Measurements from ENCODE around the gene GP1BB. TPM values are rescaled to one million over a fixed set of nuclear protein-coding genes. Genes with fewer than 3 reads are reported as not detected.

Gene GP1BB
- total and polyA plus RNA-seq, 2 of the 4 experiments (the other 2 are of a cell fraction) = 0.18 to 1.5 TPM

DNA sequence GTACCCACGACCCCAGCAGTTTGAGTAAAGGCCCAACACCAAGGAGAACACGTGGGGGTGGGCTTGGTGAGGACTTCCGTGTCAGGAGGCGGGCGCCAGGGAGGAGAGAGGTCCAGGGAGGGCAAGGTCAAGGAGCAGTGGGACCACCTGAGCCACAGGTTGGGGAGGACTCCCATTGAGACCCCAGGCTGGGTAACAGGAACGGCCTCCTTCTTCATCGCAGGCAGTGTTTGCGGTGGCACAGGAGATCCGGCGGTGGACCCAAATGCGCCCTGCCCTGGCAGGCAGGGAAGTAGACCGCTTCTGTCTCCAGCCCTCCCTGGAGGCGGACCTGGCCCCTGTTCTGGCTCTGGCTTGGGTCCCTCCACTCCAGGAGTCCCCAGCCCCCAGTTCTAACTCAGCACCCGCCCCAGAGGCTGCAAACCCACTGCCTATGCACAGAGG lies 31.4 kb downstream of the GP1BB start:
- CTCF ChIA-PET = no interaction called here
- no peak overlapping the region for H2AK9ac ChIP-seq (replicated peaks; ENCODE audit: low read depth, low read length, poor library complexity)
- no peak overlapping the region for H2BK120ac ChIP-seq (ENCODE audit: low read depth, low read length)
- H4K5ac ChIP-seq (ENCODE audit: low read depth, low read length) = no peak overlapping the region
- H3K27ac ChIP-seq (ENCODE audit: insufficient read depth, low read length) = no peak overlapping the region
- 27% methylated on average over 9 of the region's 14 CpGs; no CpG with 5 or more reads in 1 of the 2 experiments for WGBS, 2 experiments (ENCODE audit: extremely low coverage in 2 of 2, insufficient read length in 1 of 2)
- no peak overlapping the region for H2BK15ac ChIP-seq (ENCODE audit: low read depth, low read length)
- no peak overlapping the region for H3K4me3 ChIP-seq (ENCODE audit: insufficient read depth, low read depth, low read length)
- peaks cover 6% of the 10 kb centered on the region; the same call in 1 of the 2 replicates for H4K20me1 ChIP-seq (ENCODE audit: insufficient read depth, low read length)
- TF ChIP-seq, protein P1, sequence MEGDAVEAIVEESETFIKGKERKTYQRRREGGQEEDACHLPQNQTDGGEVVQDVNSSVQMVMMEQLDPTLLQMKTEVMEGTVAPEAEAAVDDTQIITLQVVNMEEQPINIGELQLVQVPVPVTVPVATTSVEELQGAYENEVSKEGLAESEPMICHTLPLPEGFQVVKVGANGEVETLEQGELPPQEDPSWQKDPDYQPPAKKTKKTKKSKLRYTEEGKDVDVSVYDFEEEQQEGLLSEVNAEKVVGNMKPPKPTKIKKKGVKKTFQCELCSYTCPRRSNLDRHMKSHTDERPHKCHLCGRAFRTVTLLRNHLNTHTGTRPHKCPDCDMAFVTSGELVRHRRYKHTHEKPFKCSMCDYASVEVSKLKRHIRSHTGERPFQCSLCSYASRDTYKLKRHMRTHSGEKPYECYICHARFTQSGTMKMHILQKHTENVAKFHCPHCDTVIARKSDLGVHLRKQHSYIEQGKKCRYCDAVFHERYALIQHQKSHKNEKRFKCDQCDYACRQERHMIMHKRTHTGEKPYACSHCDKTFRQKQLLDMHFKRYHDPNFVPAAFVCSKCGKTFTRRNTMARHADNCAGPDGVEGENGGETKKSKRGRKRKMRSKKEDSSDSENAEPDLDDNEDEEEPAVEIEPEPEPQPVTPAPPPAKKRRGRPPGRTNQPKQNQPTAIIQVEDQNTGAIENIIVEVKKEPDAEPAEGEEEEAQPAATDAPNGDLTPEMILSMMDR (conservative IDR thresholded peaks at IDR 0.05; ENCODE audit: low read depth, low read length) = no peak
- no peak for TF ChIP-seq NFE2L2 (IDR thresholded peaks at IDR 0.05; ENCODE audit: low read depth, low read length)
- TF ChIP-seq MAZ (IDR thresholded peaks at IDR 0.05; ENCODE audit: borderline replicate concordance, low read depth, low read length) = no peak
- TF ChIP-seq MAFK (IDR thresholded peaks at IDR 0.05; ENCODE audit: low read depth, low read length) = no peak
- no peak for TF ChIP-seq RCOR1 (IDR thresholded peaks at IDR 0.05; ENCODE audit: insufficient replicate concordance, low read length)
- TF ChIP-seq FOS (IDR thresholded peaks at IDR 0.05; ENCODE audit: low read depth, low read length) = no peak
- TF ChIP-seq, protein P2, sequence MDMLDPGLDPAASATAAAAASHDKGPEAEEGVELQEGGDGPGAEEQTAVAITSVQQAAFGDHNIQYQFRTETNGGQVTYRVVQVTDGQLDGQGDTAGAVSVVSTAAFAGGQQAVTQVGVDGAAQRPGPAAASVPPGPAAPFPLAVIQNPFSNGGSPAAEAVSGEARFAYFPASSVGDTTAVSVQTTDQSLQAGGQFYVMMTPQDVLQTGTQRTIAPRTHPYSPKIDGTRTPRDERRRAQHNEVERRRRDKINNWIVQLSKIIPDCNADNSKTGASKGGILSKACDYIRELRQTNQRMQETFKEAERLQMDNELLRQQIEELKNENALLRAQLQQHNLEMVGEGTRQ (IDR thresholded peaks at IDR 0.05; ENCODE audit: low read depth, low read length) = no peak
- no peak for TF ChIP-seq RAD21 (IDR thresholded peaks at IDR 0.05; ENCODE audit: low read length)
- no peak for TF ChIP-seq BHLHE40 (IDR thresholded peaks at IDR 0.05; ENCODE audit: low read depth, low read length)
- no peak for TF ChIP-seq CEBPB (IDR thresholded peaks at IDR 0.05; ENCODE audit: low read depth, low read length)
- TF ChIP-seq, protein P3, sequence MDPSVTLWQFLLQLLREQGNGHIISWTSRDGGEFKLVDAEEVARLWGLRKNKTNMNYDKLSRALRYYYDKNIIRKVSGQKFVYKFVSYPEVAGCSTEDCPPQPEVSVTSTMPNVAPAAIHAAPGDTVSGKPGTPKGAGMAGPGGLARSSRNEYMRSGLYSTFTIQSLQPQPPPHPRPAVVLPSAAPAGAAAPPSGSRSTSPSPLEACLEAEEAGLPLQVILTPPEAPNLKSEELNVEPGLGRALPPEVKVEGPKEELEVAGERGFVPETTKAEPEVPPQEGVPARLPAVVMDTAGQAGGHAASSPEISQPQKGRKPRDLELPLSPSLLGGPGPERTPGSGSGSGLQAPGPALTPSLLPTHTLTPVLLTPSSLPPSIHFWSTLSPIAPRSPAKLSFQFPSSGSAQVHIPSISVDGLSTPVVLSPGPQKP (IDR thresholded peaks at IDR 0.05; ENCODE audit: borderline replicate concordance, low read depth, low read length) = no peak
- TF ChIP-seq RFX5 (IDR thresholded peaks at IDR 0.05; ENCODE audit: low read depth, low read length) = no peak
- TF ChIP-seq POLR2A (IDR thresholded peaks at IDR 0.05; ENCODE audit: low read depth, low read length) = no peak
- TF ChIP-seq SMC3 (IDR thresholded peaks at IDR 0.05; ENCODE audit: low read depth, low read length) = no peak
- no peak for TF ChIP-seq MXI1 (IDR thresholded peaks at IDR 0.05; ENCODE audit: borderline replicate concordance, low read depth, low read length)
- TF ChIP-seq CHD1 (IDR thresholded peaks at IDR 0.05; ENCODE audit: low read depth, low read length) = no peak
- H4K8ac ChIP-seq (ENCODE audit: low read depth in 2 of 2, low read length in 2 of 2) = no peak overlapping the region
- in situ Hi-C loops (cut with MboI; ENCODE audit: low sequenced_read_pairs) (no loop called here), intact Hi-C loops (cut with micrococcal nuclease) (no loop called here), dilution Hi-C loops (cut with HindIII; ENCODE audit: low sequenced_read_pairs, unreplicated experiment) (no loop called here)
- H3K9me1 ChIP-seq (ENCODE audit: insufficient read depth, low read length) = peaks cover 5% of the 10 kb centered on the region
- no peak overlapping the region for H2BK5ac ChIP-seq (ENCODE audit: low read depth, low read length, poor library complexity, severe bottlenecking)
- peaks cover 10% of the 10 kb centered on the region for H3K4me1 ChIP-seq (ENCODE audit: control insufficient read depth, insufficient read depth, low read length)
- H3K27me3 ChIP-seq (ENCODE audit: control insufficient read depth, insufficient read depth, low read length) = peaks cover 76% of the 10 kb centered on the region
- no peak overlapping the region for H3K9ac ChIP-seq (ENCODE audit: low read depth, low read length)
- BruUV-seq (replicated peaks) = no TSS peak
- H4K91ac ChIP-seq (ENCODE audit: insufficient read depth, low read depth, low read length) = no peak overlapping the region
- H3K4ac ChIP-seq (ENCODE audit: low read depth, low read length) = no peak overlapping the region
- H3K14ac ChIP-seq (replicated peaks; ENCODE audit: low read depth, low read length) = no peak overlapping the region
- H3K4me2 ChIP-seq (ENCODE audit: low read depth, low read length) = no peak overlapping the region
- H3K9me3 ChIP-seq (ENCODE audit: control insufficient read depth, insufficient read depth, low read length) = no peaks in the 10 kb centered on the region
- H3K56ac ChIP-seq (ENCODE audit: extremely low read depth, insufficient read depth, low read length) = no peak overlapping the region
- H3K23ac ChIP-seq (ENCODE audit: low read depth, low read length) = no peak overlapping the region
- H2BK20ac ChIP-seq (ENCODE audit: low read depth, low read length) = no peak overlapping the region
- ATAC-seq (ENCODE audit: low read depth) (no peak), DNase-seq (no peak)
- H2AFZ ChIP-seq (replicated peaks; ENCODE audit: low read length, poor library complexity) = no peak overlapping the region
- no peaks in the 10 kb centered on the region for H3K36me3 ChIP-seq (ENCODE audit: control insufficient read depth, insufficient read depth, low read length)
- no peak overlapping the region for H2AK5ac ChIP-seq (ENCODE audit: low read depth, low read length)
- H3K18ac ChIP-seq (ENCODE audit: low read depth, low read length) = no peak overlapping the region
- no peaks in the 10 kb centered on the region for H3K79me1 ChIP-seq (ENCODE audit: low read depth in 1 of 2, low read length in 2 of 2)
- POLR2A ChIA-PET (ENCODE audit: unreplicated experiment) = no interaction called here

Data from IMR-90 (cell line).